ENCODE measurements around the gene DCAKD.

The DCAKD gene, protein sequence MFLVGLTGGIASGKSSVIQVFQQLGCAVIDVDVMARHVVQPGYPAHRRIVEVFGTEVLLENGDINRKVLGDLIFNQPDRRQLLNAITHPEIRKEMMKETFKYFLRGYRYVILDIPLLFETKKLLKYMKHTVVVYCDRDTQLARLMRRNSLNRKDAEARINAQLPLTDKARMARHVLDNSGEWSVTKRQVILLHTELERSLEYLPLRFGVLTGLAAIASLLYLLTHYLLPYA

DNA sequence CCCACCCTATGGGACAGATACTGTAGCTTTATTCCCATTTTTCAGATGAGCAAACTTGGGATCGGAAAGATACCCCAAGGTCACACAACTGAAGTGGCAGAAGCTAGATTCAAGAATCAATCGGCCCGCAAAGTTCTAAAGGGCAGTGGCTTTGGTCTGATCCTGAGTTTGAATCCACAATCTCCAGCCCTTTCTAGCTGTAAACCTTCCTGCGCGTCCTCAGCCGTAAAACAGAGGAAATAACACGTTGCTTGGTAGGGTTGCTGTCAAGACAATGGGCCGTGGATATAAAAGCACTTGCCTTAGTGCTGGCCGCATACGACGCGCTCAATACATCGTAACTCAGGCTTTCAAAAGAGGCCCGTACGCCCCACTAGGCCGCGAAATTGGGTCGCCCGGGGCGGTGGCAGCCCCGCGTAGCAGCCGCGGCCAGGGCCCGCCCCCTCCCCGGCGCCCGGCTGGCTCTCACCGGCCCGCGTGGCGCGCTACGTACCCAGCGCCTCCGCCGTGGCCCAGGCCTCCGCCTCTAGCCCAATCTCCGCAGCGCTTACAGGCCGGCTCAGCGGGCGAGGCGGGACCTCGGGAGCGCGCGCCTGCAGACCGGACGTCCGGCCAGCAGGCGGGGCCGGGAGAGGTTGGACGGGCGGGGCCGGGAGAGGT lies at the start of gene DCAKD:
DCAKD (minus strand) TSS at position 573 of the 660 bp plus-strand sequence. CDS start 16,747 bp downstream, outside the sequence.
- DNase-seq (ENCODE audit: low read depth): peak; percentile 81
- TF ChIP-seq, protein P1, sequence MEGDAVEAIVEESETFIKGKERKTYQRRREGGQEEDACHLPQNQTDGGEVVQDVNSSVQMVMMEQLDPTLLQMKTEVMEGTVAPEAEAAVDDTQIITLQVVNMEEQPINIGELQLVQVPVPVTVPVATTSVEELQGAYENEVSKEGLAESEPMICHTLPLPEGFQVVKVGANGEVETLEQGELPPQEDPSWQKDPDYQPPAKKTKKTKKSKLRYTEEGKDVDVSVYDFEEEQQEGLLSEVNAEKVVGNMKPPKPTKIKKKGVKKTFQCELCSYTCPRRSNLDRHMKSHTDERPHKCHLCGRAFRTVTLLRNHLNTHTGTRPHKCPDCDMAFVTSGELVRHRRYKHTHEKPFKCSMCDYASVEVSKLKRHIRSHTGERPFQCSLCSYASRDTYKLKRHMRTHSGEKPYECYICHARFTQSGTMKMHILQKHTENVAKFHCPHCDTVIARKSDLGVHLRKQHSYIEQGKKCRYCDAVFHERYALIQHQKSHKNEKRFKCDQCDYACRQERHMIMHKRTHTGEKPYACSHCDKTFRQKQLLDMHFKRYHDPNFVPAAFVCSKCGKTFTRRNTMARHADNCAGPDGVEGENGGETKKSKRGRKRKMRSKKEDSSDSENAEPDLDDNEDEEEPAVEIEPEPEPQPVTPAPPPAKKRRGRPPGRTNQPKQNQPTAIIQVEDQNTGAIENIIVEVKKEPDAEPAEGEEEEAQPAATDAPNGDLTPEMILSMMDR (conservative IDR thresholded peaks at IDR 0.05; ENCODE audit: low read depth, low read length): no peak
- peak within 1 kb of the TSS; percentile 69 for H3K4me3 ChIP-seq (ENCODE audit: low read length)

DNA sequence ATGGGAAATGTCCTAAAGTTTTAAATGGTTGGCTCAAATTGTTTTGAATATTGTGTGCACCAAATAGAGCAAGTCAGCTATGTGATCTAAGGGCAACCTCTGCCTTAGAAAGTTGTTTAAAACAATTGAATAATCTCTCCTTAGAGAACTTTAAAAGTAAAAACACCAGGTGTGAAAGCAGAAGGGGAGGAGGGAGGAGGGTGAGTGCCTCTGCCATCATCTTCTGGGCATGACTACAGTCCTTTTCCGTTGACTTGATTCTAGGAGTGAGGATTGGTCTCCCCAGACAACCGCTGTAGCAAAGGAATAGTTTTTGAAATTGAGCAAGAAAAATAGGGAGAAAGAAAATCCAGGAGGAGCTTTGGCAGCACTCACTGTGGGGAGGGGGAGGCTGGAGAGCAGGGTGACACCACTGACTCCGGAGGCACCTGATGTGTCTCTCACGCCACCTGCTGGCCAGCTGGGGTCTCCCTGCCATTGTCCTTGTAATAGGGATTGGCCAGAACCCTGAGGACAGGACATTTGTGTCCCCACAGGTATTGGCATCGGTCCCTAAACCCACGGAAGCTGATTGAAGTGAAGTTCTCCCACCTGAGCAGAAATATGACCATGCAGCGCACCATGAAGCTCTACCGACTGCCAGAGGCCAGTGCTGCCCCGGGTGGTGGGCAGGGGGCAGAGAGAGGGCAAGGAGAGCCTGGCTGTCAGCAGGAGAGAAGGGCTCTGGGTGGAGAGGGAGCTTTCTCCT lies 47.6 kb upstream of the DCAKD start:
- DNase-seq (ENCODE audit: low read depth): peak; percentile 42
- TF ChIP-seq, protein P1 (conservative IDR thresholded peaks at IDR 0.05; ENCODE audit: low read depth, low read length): peak; percentile 94
- no peak overlapping the region for H3K4me3 ChIP-seq (ENCODE audit: low read length)

DNA sequence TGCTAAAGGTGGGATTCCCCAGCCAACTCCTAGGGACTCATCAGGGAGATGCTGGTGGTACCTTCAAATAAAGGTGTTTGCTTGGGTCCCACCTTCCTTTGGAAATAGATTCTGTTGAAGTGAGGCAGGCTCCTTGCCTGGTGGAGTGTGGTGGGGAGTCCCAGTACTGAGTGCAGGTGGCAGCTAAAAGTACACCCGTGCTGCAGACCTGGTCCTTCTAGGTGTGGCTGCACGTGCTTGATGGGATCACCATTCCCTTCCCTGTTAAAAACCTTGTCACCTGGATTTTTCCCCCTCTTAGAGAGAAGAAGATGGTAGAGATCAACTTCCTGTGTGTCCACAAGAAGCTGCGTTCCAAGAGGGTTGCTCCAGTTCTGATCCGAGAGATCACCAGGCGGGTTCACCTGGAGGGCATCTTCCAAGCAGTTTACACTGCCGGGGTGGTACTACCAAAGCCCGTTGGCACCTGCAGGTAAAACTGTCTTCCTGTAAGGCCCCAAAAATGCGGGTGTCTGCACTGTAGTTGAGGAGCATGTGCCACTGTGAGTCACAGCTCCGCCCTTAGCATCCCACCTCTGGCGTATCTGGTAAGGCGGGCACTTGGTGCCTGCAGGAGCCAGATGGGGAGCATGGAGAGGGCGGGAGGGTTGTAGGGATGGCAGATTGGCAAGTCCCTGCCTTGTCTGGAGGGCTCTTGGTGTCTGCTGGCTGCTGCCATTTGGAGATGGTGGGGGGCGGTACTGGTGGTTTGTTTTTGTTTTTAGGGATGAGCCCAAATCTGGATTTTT lies 46.8 kb upstream of the DCAKD start:
- no peak overlapping the region for H3K4me3 ChIP-seq (ENCODE audit: low read length)
- no peak for DNase-seq (ENCODE audit: low read depth)
- TF ChIP-seq, protein P1 (conservative IDR thresholded peaks at IDR 0.05; ENCODE audit: low read depth, low read length): no peak

DNA sequence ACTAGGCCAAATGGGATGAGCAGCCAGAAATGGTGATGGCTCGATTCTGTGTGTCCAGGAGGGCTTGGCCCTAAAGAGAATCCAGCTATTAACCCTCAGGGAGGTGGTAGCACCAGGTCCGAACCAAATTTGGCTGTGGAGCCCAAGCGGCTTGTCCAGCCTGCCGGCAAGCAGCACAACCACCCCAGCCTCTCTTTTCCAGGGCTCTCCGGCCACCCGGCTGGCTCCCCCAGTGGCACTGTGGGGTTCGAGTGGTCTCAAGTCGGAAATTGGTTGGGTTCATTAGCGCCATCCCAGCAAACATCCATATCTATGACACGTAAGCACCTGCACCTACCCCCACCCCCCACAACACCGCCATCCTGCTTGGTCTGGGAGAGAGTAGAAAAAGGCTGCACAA lies 45.5 kb upstream of the DCAKD start:
- TF ChIP-seq, protein P1 (conservative IDR thresholded peaks at IDR 0.05; ENCODE audit: low read depth, low read length): no peak
- H3K4me3 ChIP-seq (ENCODE audit: low read length): no peak overlapping the region
- DNase-seq (ENCODE audit: low read depth): no peak

DNA sequence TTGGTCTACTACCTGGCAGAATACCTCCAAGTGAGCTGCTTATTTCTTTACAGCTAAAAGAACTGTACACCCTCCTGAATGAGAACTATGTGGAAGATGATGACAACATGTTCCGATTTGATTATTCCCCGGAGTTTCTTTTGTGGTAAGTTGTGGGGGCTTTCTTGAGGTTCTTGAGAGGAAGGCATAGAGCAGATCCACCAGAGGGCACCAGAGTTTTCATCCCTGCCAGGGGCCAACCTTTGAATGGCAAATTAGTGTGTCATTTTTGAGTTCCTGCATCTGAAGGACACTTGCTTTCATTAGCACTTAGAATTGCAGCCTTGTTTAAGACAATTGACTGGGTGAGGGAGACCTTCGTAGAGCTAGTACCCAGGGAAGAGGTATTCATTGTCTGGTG lies 44.7 kb upstream of the DCAKD start:
- no peak for DNase-seq (ENCODE audit: low read depth)
- no peak overlapping the region for H3K4me3 ChIP-seq (ENCODE audit: low read length)
- TF ChIP-seq, protein P1 (conservative IDR thresholded peaks at IDR 0.05; ENCODE audit: low read depth, low read length): peak; percentile 70

DNA sequence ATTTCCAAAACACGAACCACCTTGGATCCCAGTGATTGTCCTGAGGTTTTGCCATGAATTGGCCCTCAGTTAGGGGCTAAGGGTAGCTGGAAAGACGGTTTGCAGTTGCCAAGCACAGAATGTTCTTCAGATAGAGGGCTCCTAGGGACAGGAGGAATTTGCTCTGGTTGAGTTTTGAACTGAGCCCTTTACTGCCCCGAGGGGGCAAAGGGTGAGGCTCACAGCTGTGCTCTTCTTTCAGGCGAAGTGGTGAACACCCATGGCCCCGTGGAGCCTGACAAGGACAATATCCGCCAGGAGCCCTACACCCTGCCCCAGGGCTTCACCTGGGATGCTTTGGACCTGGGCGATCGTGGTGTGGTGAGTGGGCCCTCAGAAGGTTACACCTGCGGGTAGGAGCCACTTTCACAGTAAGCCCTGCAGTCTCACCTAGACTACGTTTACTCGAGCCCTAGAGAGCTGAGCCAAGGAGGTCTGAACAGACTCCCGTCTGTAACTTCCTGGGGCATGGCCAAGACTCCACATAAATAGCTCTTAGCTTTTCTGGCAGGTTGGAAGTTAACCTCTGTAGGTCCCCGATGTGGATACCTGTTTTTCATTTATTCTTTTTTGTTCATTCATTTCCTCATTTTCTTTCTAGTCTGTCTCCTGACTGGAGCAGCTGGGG lies 42.1 kb upstream of the DCAKD start:
- DNase-seq (ENCODE audit: low read depth): peak; percentile 39
- H3K4me3 ChIP-seq (ENCODE audit: low read length): no peak overlapping the region
- TF ChIP-seq, protein P1 (conservative IDR thresholded peaks at IDR 0.05; ENCODE audit: low read depth, low read length): no peak

All from retinal pigment epithelial cell (primary cell).